Right renal pelvis (tissue), 4 donors: Measurements from ENCODE around the gene EXOSC5. TPM values are rescaled to one million over a fixed set of nuclear protein-coding genes. Genes with fewer than 3 reads are reported as not detected.

Experiments
- DNase-seq, 4 donors: peaks; one replicate each; pipeline ENCODE4 v3.0.0-alpha.2; 2013; ENCODE audit warnings: low read depth in 4 of 4, low spot score in 3 of 4, missing footprints in 1 of 4
- polyA plus RNA-seq, 4 donors: library from polyadenylated mRNA; unstranded; fragments of 120-200 nt; gene quantifications; one replicate each; pipeline ENCODE4 v1.2.1, GENCODE V29; 2013; ENCODE audit not compliant: insufficient read length in 4 of 4

Gene EXOSC5
- polyA plus RNA-seq, 4 donors = 14.3 to 21.4 (median 16.3) TPM

GRCh38 chr19:41426952-41427646, 29.9 kb upstream of the EXOSC5 start, which contains the start of gene B3GNT8:
B3GNT8 (minus strand) TSS chr19:41427374; CDS start chr19:41426778, 596 bp downstream.
- peak in 3 of 4 donors; percentile 58 to 68 (median 63) for DNase-seq

GRCh38 chr19:41426116-41426841, 29.1 kb upstream of the EXOSC5 start:
- DNase-seq = no peak

- no peak for DNase-seq
Observed at GRCh38 chr19:41425174-41426115, 28.3 kb upstream of the EXOSC5 start.

GRCh38 chr19:41424335-41425173, 27.4 kb upstream of the EXOSC5 start:
- DNase-seq = no peak

GRCh38 chr19:41422955-41423354, 25.8 kb upstream of the EXOSC5 start:
- no peak for DNase-seq

GRCh38 chr19:41422456-41422855, 25.3 kb upstream of the EXOSC5 start:
- no peak for DNase-seq

GRCh38 chr19:41421973-41422372, 24.8 kb upstream of the EXOSC5 start:
- DNase-seq = no peak

- no peak for DNase-seq
Observed at GRCh38 chr19:41421314-41421713, 24.2 kb upstream of the EXOSC5 start.

- DNase-seq = no peak
Observed at GRCh38 chr19:41420101-41420880, 23.1 kb upstream of the EXOSC5 start.

- DNase-seq = no peak
Observed at GRCh38 chr19:41416194-41416674, 19.1 kb upstream of the EXOSC5 start.

- DNase-seq = no peak
Observed at GRCh38 chr19:41415154-41415571, 18.0 kb upstream of the EXOSC5 start.

GRCh38 chr19:41414461-41414860, 17.3 kb upstream of the EXOSC5 start:
- DNase-seq = no peak

- no peak for DNase-seq
Observed at GRCh38 chr19:41413947-41414346, 16.8 kb upstream of the EXOSC5 start.

GRCh38 chr19:41412953-41413352, 15.8 kb upstream of the EXOSC5 start:
- DNase-seq = no peak

- DNase-seq = no peak
Observed at GRCh38 chr19:41411968-41412265, 14.8 kb upstream of the EXOSC5 start.

GRCh38 chr19:41411100-41411967, 14.2 kb upstream of the EXOSC5 start:
- no peak for DNase-seq

GRCh38 chr19:41410336-41411054, 13.3 kb upstream of the EXOSC5 start:
- DNase-seq = no peak

- DNase-seq = no peak
Observed at GRCh38 chr19:41409288-41409687, 12.1 kb upstream of the EXOSC5 start.
